Activated gamma-delta T cell treated with Interleukin-2 at 50 U/mL for 16 hours (primary cell): Measurements from ENCODE around the gene FCN1.

Experiments
- DNase-seq: peaks from one replicate; pipeline ENCODE4 v3.0.0-alpha.2; 2020

Gene FCN1

GRCh38 chr9:134951461-134951860 is 33.7 kb upstream of the FCN1 start:
- DNase-seq = no peak

- no peak for DNase-seq
Observed at GRCh38 chr9:134950386-134951210, 32.9 kb upstream of the FCN1 start.

- no peak for DNase-seq
Observed at GRCh38 chr9:134949681-134950385, 32.1 kb upstream of the FCN1 start.

- DNase-seq = no peak
Observed at GRCh38 chr9:134948149-134948548, 30.4 kb upstream of the FCN1 start.

GRCh38 chr9:134947265-134947955 is 29.7 kb upstream of the FCN1 start:
- no peak for DNase-seq

- no peak for DNase-seq
Observed at GRCh38 chr9:134946663-134947062, 29.0 kb upstream of the FCN1 start.

- DNase-seq = no peak
Observed at GRCh38 chr9:134945509-134946275, 28.0 kb upstream of the FCN1 start.

GRCh38 chr9:134944916-134945315 is 27.2 kb upstream of the FCN1 start:
- DNase-seq = no peak

- DNase-seq = no peak
Observed at GRCh38 chr9:134944351-134944802, 26.7 kb upstream of the FCN1 start.

GRCh38 chr9:134943836-134944235 is 26.1 kb upstream of the FCN1 start:
- DNase-seq = no peak

- DNase-seq = no peak
Observed at GRCh38 chr9:134943411-134943810, 25.7 kb upstream of the FCN1 start.

- DNase-seq = no peak
Observed at GRCh38 chr9:134942788-134943184, 25.1 kb upstream of the FCN1 start.

GRCh38 chr9:134942011-134942787 is 24.5 kb upstream of the FCN1 start:
- no peak for DNase-seq

- DNase-seq = no peak
Observed at GRCh38 chr9:134940236-134941208, 22.8 kb upstream of the FCN1 start.

GRCh38 chr9:134939836-134940235 is 22.1 kb upstream of the FCN1 start:
- DNase-seq = no peak

- DNase-seq = no peak
Observed at GRCh38 chr9:134939080-134939733, 21.5 kb upstream of the FCN1 start.

GRCh38 chr9:134938346-134939079 is 20.8 kb upstream of the FCN1 start:
- no peak for DNase-seq

- no peak for DNase-seq
Observed at GRCh38 chr9:134937566-134938345, 20.0 kb upstream of the FCN1 start.

GRCh38 chr9:134937164-134937555 is 19.4 kb upstream of the FCN1 start:
- DNase-seq = no peak
